Measurements from ENCODE around the gene ABCA3.

DNA sequence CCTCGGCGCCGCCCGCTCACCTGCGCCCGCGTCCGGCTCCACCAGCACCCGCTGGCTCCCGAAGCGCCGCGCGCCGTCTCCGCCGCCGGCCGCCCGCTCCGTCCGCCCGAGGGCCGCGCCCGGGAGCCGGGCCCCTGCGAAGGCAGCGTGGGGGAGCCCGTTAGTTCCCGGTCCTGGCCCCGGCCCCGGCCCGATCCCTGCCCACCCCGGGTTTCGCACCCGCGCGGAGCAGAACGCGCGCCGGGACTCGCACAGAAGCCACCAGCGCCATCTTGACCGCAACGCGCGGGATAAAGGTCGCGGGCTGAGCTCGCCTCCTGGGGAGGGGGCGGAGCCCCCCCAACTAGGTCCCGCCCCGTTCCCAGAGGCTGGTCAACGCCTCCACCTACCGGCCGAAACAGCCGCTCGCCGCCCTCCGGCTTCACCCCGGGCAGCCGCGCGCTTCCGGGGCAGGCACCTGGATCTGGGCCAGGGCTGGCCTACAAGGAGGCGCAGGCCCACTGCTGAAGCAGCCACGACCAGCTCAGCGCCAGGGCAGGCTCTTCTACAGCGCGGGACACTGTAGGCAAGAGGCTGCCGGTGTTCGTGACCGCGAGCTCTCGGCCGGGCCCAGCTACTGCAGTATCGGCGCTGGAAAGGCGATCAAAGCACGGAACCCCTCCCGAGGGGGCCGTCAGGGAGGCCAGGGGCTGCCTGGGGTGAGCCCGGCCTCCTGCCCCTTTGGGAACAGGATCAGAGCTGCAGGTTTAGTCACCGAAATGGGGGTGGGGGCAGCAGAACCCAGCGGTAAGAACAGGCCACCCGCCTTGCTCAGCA, 89.0 kb downstream of the ABCA3 start, which contains the start of gene ECI1:
- TF ChIP-seq, protein P1, sequence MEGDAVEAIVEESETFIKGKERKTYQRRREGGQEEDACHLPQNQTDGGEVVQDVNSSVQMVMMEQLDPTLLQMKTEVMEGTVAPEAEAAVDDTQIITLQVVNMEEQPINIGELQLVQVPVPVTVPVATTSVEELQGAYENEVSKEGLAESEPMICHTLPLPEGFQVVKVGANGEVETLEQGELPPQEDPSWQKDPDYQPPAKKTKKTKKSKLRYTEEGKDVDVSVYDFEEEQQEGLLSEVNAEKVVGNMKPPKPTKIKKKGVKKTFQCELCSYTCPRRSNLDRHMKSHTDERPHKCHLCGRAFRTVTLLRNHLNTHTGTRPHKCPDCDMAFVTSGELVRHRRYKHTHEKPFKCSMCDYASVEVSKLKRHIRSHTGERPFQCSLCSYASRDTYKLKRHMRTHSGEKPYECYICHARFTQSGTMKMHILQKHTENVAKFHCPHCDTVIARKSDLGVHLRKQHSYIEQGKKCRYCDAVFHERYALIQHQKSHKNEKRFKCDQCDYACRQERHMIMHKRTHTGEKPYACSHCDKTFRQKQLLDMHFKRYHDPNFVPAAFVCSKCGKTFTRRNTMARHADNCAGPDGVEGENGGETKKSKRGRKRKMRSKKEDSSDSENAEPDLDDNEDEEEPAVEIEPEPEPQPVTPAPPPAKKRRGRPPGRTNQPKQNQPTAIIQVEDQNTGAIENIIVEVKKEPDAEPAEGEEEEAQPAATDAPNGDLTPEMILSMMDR (IDR thresholded peaks at IDR 0.05): peak; percentile 53 to 96 (median 84)
- TF ChIP-seq POLR2A (IDR thresholded peaks at IDR 0.05): peak; percentile 85

Data from prostate gland (tissue), 2 donors.